Glutamatergic neuron (in vitro differentiated cells): ENCODE data around the gene PTPRN. TPM values are rescaled to one million over a fixed set of nuclear protein-coding genes. Genes with fewer than 3 reads are reported as not detected.
A peak's percentile ranks its signal among the peaks of the same experiment; 100 is the strongest.

Experiments
- DNase-seq: peaks from one replicate; pipeline ENCODE4 v3.0.0; 2022
- H3K27ac Mint-ChIP-seq: one replicate; pipeline ENCODE4 v1.8.0; 2020; ENCODE audit warnings: mild to moderate bottlenecking, mixed read lengths, inconsistent platforms; ENCODE audit not compliant: unreplicated experiment
- H3K27me3 Mint-ChIP-seq: one replicate; pipeline ENCODE4 v1.8.0; 2020; ENCODE audit warnings: mild to moderate bottlenecking, moderate library complexity, mixed read lengths, inconsistent platforms; ENCODE audit not compliant: unreplicated experiment
- H3K36me3 Mint-ChIP-seq: one replicate; pipeline ENCODE4 v1.8.0; 2020; ENCODE audit warnings: mild to moderate bottlenecking, mixed read lengths, inconsistent platforms; ENCODE audit not compliant: unreplicated experiment
- H3K4me1 Mint-ChIP-seq: one replicate; pipeline ENCODE4 v1.8.0; 2020; ENCODE audit warnings: mild to moderate bottlenecking, low read depth, mixed read lengths, inconsistent platforms; ENCODE audit not compliant: unreplicated experiment
- H3K4me3 Mint-ChIP-seq: one replicate; pipeline ENCODE4 v1.8.0; 2020; ENCODE audit warnings: mild to moderate bottlenecking, mixed read lengths, inconsistent platforms; ENCODE audit not compliant: unreplicated experiment
- H3K9me3 Mint-ChIP-seq: one replicate; pipeline ENCODE4 v1.8.0; 2020; ENCODE audit warnings: mild to moderate bottlenecking, moderate library complexity, mixed read lengths, inconsistent platforms; ENCODE audit not compliant: unreplicated experiment
- total RNA-seq: library from RNA; stranded (reverse); fragmentation: NEBNext Ultra II Directional; extraction: Animal tissue kit (Norgen Biotek cat#: 25700); gene quantifications from one replicate; pipeline ENCODE4 v1.2.1, GENCODE V29; 2021; ENCODE audit not compliant: unreplicated experiment
- TF ChIP-seq, protein P1 (sequence below): fragments of 200-600 bp; sonication (generic); IDR thresholded peaks from one replicate; pipeline ENCODE4 v1.5.0; 2021; ENCODE audit not compliant: partially characterized antibody, unreplicated experiment

Gene PTPRN
- total RNA-seq, 1 donor from 2014 or later, result 104 TPM

DNA sequence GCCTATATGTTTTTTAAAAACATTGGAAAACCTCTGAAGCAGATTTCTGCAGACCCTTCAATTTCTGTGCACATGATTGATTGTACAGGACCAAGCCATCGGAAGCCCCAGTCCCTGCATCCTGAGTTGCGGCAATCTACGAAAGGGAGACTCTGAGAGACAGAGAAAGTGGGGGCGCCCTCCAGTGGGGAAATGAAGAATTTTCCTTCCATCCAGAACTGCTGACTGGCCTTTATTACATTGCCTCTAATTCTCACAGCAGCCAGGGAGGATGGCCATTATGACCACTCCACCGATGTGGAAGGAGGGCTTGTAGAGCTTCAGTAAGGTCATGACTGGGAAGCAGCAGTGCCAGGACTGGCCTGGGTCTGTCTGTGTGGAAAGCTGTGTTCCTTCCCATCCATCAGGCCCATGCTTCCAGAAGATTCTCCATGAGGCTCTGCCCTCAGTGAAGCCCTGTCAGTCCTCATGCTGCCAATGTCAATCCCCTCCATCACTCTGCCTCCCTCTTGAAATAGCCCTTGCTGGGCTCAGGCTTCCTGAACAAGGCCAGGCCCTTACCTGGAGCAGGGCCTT is 43.3 kb upstream of the PTPRN start:
- H3K4me1 Mint-ChIP-seq, result no peaks in the 10 kb centered on the region
- H3K36me3 Mint-ChIP-seq, result no peaks in the 10 kb centered on the region
- H3K9me3 Mint-ChIP-seq, result no peaks in the 10 kb centered on the region
- no peak overlapping the region for H3K27ac Mint-ChIP-seq
- peaks cover 5% of the 10 kb centered on the region for H3K27me3 Mint-ChIP-seq
- DNase-seq, result peak; percentile 85
- TF ChIP-seq, protein P1, sequence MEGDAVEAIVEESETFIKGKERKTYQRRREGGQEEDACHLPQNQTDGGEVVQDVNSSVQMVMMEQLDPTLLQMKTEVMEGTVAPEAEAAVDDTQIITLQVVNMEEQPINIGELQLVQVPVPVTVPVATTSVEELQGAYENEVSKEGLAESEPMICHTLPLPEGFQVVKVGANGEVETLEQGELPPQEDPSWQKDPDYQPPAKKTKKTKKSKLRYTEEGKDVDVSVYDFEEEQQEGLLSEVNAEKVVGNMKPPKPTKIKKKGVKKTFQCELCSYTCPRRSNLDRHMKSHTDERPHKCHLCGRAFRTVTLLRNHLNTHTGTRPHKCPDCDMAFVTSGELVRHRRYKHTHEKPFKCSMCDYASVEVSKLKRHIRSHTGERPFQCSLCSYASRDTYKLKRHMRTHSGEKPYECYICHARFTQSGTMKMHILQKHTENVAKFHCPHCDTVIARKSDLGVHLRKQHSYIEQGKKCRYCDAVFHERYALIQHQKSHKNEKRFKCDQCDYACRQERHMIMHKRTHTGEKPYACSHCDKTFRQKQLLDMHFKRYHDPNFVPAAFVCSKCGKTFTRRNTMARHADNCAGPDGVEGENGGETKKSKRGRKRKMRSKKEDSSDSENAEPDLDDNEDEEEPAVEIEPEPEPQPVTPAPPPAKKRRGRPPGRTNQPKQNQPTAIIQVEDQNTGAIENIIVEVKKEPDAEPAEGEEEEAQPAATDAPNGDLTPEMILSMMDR, result peak; percentile 88
- no peak overlapping the region for H3K4me3 Mint-ChIP-seq

DNA sequence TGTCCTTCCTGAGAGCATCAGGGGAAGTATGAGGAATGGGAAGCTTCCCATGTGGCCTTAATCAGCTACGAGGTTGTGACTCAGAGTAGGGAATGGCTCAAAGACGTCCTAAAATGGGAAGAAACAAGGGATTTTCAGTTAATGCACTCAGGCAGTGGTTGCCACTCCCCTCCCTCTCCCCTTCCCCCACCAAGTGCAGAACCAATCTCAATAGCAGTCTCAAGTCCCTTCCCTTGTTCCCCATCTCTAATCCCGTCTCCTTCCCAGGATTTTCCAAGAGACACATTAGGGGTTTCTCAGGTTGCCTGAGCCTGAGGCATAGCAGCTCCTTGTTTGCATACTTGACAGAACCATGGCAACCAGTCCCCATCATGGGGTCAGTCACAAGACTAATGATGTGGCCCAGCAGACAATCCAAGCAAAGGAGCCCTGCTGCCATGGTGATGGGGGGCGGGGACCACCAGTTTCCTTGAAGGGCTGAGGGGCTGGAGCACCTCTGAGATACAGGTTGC is 41.6 kb upstream of the PTPRN start:
- peaks cover 5% of the 10 kb centered on the region for H3K27me3 Mint-ChIP-seq
- no peak overlapping the region for H3K27ac Mint-ChIP-seq
- H3K36me3 Mint-ChIP-seq, result no peaks in the 10 kb centered on the region
- no peak for DNase-seq
- H3K9me3 Mint-ChIP-seq, result no peaks in the 10 kb centered on the region
- TF ChIP-seq, protein P1, result no peak
- no peaks in the 10 kb centered on the region for H3K4me1 Mint-ChIP-seq
- no peak overlapping the region for H3K4me3 Mint-ChIP-seq

DNA sequence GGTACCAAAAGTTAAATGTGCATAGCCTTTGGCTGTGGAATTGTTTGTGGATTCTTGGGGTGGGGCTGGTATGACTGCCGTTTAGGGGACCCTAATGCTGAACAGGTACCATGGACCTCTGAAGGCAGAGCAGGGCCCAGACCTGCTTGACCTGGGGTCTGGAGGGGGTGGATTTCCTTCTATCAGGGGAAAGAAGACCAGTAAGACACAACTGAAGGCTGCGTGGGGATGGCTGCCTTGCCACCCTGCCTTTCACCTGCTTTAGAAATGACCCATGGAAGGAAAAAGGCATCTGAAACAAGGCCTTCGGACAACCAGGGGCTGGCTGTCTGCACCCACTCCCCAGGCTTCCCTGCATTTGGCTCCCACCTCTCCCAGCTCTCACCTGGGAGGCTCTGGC is 41.0 kb upstream of the PTPRN start:
- Mint-ChIP-seq H3K4me1 (peaks cover 4% of the 10 kb centered on the region), H3K9me3 (peaks cover under 1% of the 10 kb centered on the region), H3K36me3 (no peaks in the 10 kb centered on the region), H3K27ac (no peak overlapping the region), H3K27me3 (peaks cover 5% of the 10 kb centered on the region), H3K4me3 (no peak overlapping the region)
- TF ChIP-seq, protein P1, result no peak
- DNase-seq, result no peak

DNA sequence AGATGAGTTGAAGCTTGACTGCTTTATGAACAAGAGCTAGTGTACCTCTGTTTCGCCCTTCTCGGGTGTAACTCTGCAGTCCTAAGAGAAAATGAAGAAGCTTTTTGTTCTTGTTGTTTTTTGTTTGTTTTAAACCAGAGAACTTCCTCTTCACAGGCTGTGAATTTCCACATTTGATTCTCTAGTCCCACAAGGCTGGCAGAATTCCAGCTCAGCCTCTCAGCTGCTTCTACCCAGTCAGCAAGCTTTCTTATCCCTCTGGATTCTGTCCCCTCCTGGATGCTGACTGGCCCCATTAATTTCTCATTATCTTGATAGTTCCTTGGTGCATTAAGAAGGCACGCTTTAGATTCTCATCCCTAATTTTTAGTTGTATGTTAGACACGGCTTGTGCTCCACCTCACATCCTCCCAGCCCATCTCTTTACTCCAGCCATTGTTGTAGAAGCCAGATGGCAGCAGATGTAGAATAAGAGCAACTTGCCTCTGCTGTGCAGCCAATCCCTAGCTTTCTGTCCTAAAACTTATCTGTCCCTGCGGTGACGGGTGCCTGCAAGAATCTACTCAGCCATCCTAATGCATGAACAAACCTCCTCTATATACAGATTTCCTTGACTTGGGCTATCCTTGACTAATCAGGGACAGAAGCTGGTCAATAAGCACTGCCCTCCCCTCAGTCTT is 35.7 kb upstream of the PTPRN start:
- H3K4me3 Mint-ChIP-seq, result peak overlapping the region; percentile 58
- H3K9me3 Mint-ChIP-seq, result peaks cover 4% of the 10 kb centered on the region
- no peak for DNase-seq
- peaks cover 12% of the 10 kb centered on the region for H3K4me1 Mint-ChIP-seq
- no peaks in the 10 kb centered on the region for H3K36me3 Mint-ChIP-seq
- TF ChIP-seq, protein P1, result no peak
- peak overlapping the region; percentile 94 for H3K27ac Mint-ChIP-seq
- H3K27me3 Mint-ChIP-seq, result peaks cover 4% of the 10 kb centered on the region

DNA sequence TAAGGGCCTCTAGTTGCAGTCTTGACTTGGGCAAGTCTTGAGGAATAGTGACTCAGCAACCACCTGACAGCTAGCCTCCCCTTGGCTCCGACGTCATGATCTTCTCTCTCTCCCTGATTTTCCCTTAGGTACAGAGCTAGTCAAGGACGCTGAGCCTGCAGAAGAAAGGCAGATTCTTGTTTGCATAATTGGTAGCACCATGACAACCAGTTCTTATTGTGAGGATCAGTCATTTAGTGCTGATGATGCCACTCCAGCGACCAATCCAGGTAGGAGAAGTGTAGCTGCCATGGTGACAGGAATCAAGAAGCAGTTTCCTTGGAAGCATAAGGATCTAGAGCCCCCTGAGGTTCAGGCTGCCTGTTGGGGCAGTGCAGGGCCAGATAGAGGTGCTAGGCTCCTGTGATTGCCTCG is 26.2 kb upstream of the PTPRN start:
- Mint-ChIP-seq H3K27me3 (peaks cover 11% of the 10 kb centered on the region), H3K4me3 (no peak overlapping the region), H3K36me3 (peaks cover 14% of the 10 kb centered on the region), H3K27ac (no peak overlapping the region), H3K9me3 (peaks cover 5% of the 10 kb centered on the region), H3K4me1 (peaks cover 4% of the 10 kb centered on the region)
- DNase-seq, result no peak
- TF ChIP-seq, protein P1, result no peak
